Brain pericyte (primary cell): ENCODE measurements around the gene SYNJ1.
"Not testable (repeated sequence)": the region's sequence is repeated elsewhere in the genome, so short reads cannot be mapped to it uniquely, and the experiment has no call there.

Experiments
- DNase-seq: peaks from one replicate; pipeline ENCODE4 v3.0.0-alpha.2; 2012; ENCODE audit warnings: low read depth, low spot score

The SYNJ1 gene

GRCh38 chr21:32698286-32698685 is 29.5 kb downstream of the SYNJ1 start:
- no peak for DNase-seq

- not testable (repeated sequence) for DNase-seq
Measured at GRCh38 chr21:32695482-32695881, 32.3 kb downstream of the SYNJ1 start.

- DNase-seq, result no peak
Measured at GRCh38 chr21:32693581-32693980, 34.2 kb downstream of the SYNJ1 start.

- no peak for DNase-seq
Measured at GRCh38 chr21:32690085-32690484, 37.7 kb downstream of the SYNJ1 start.

GRCh38 chr21:32687643-32688345 is 40.0 kb downstream of the SYNJ1 start:
- DNase-seq, result no peak

GRCh38 chr21:32682696-32683474 is 44.9 kb downstream of the SYNJ1 start:
- no peak for DNase-seq

GRCh38 chr21:32674731-32675130 is 53.1 kb downstream of the SYNJ1 start:
- DNase-seq, result no peak

GRCh38 chr21:32674038-32674437 is 53.8 kb downstream of the SYNJ1 start:
- DNase-seq, result no peak

GRCh38 chr21:32666258-32666657 is 61.6 kb downstream of the SYNJ1 start:
- DNase-seq, result no peak

- not testable (repeated sequence) for DNase-seq
Measured at GRCh38 chr21:32664095-32664494, 63.7 kb downstream of the SYNJ1 start.

GRCh38 chr21:32661981-32662380 is 65.8 kb downstream of the SYNJ1 start:
- DNase-seq, result not testable (repeated sequence)

GRCh38 chr21:32661026-32661782 is 66.6 kb downstream of the SYNJ1 start:
- not testable (repeated sequence) for DNase-seq

- DNase-seq, result no peak
Measured at GRCh38 chr21:32658524-32658923, 69.3 kb downstream of the SYNJ1 start.

GRCh38 chr21:32653326-32653901 is 74.4 kb downstream of the SYNJ1 start:
- DNase-seq, result no peak

- DNase-seq, result no peak
Measured at GRCh38 chr21:32648165-32648564, 79.6 kb downstream of the SYNJ1 start.

- no peak for DNase-seq
Measured at GRCh38 chr21:32645261-32646182, 82.3 kb downstream of the SYNJ1 start.

GRCh38 chr21:32641710-32642698 is 85.8 kb downstream of the SYNJ1 start:
- DNase-seq, result no peak

- DNase-seq, result no peak
Measured at GRCh38 chr21:32626621-32627196, 101.1 kb downstream of the SYNJ1 start.

- not testable (repeated sequence) for DNase-seq
Measured at GRCh38 chr21:32618218-32618617, 109.6 kb downstream of the SYNJ1 start.
